ENCODE measurements around the gene EPS8.

Gene EPS8

GRCh38 chr12:15602051-15602672 lies 187.0 kb downstream of the EPS8 start:
- no peak for FAIRE-seq

GRCh38 chr12:15601210-15601800 lies 187.9 kb downstream of the EPS8 start:
- no peak for DNase-seq (ENCODE audit: insufficient read length, low spot score)
- FAIRE-seq, result peak; percentile 30
- no peak for TF ChIP-seq POLR2A (IDR thresholded peaks at IDR 0.05; ENCODE audit: low read depth, low read length)

More at GRCh38 chr12:15602051-15602672, 187.0 kb downstream of the EPS8 start:
- no peak for TF ChIP-seq POLR2A (IDR thresholded peaks at IDR 0.05; ENCODE audit: low read depth, low read length)
- no peak for DNase-seq (ENCODE audit: insufficient read length, low spot score)

- TF ChIP-seq POLR2A (IDR thresholded peaks at IDR 0.05; ENCODE audit: low read depth, low read length), result no peak
- FAIRE-seq (no peak), DNase-seq (ENCODE audit: insufficient read length, low spot score) (no peak)
These were observed 188.8 kb downstream of the EPS8 start for GRCh38 chr12:15600223-15600935.

- DNase-seq (ENCODE audit: insufficient read length, low spot score) (no peak), FAIRE-seq (peak; percentile 38)
- TF ChIP-seq POLR2A (IDR thresholded peaks at IDR 0.05; ENCODE audit: low read depth, low read length), result no peak
These were observed 189.7 kb downstream of the EPS8 start for GRCh38 chr12:15599266-15600037.

GRCh38 chr12:15597125-15597830 lies 191.9 kb downstream of the EPS8 start:
- DNase-seq (ENCODE audit: insufficient read length, low spot score) (no peak), FAIRE-seq (no peak)
- TF ChIP-seq POLR2A (IDR thresholded peaks at IDR 0.05; ENCODE audit: low read depth, low read length), result no peak

GRCh38 chr12:15596174-15596573 lies 193.0 kb downstream of the EPS8 start:
- no peak for FAIRE-seq
- TF ChIP-seq POLR2A (IDR thresholded peaks at IDR 0.05; ENCODE audit: low read depth, low read length), result no peak
- DNase-seq (ENCODE audit: insufficient read length, low spot score), result no peak

GRCh38 chr12:15592934-15593333 lies 196.3 kb downstream of the EPS8 start:
- no peak for FAIRE-seq
- DNase-seq (ENCODE audit: insufficient read length, low spot score), result no peak
- no peak for TF ChIP-seq POLR2A (IDR thresholded peaks at IDR 0.05; ENCODE audit: low read depth, low read length)

- TF ChIP-seq POLR2A (IDR thresholded peaks at IDR 0.05; ENCODE audit: low read depth, low read length), result no peak
- no peak for FAIRE-seq
- DNase-seq (ENCODE audit: insufficient read length, low spot score), result no peak
These were observed 197.4 kb downstream of the EPS8 start for GRCh38 chr12:15591811-15592210.

- peak; percentile 97 for FAIRE-seq
- peak; percentile 53 for DNase-seq (ENCODE audit: insufficient read length, low spot score)
- TF ChIP-seq POLR2A (IDR thresholded peaks at IDR 0.05; ENCODE audit: low read depth, low read length), result no peak
These were observed 198.9 kb downstream of the EPS8 start for GRCh38 chr12:15590180-15590826.

- no peak for TF ChIP-seq POLR2A (IDR thresholded peaks at IDR 0.05; ENCODE audit: low read depth, low read length)
- DNase-seq (ENCODE audit: insufficient read length, low spot score), result no peak
- FAIRE-seq, result no peak
These were observed 199.7 kb downstream of the EPS8 start for GRCh38 chr12:15589328-15590032.

- TF ChIP-seq POLR2A (IDR thresholded peaks at IDR 0.05; ENCODE audit: low read depth, low read length), result no peak
- DNase-seq (ENCODE audit: insufficient read length, low spot score) (no peak), FAIRE-seq (peak; percentile 27)
These were observed 204.7 kb downstream of the EPS8 start for GRCh38 chr12:15584366-15585041.

GRCh38 chr12:15583804-15584203 lies 205.4 kb downstream of the EPS8 start:
- DNase-seq (ENCODE audit: insufficient read length, low spot score), result no peak
- no peak for TF ChIP-seq POLR2A (IDR thresholded peaks at IDR 0.05; ENCODE audit: low read depth, low read length)
- no peak for FAIRE-seq
